Large intestine (tissue), 1 donor: ENCODE measurements around the gene BRD8. TPM values are rescaled to one million over a fixed set of nuclear protein-coding genes. Genes with fewer than 3 reads are reported as not detected.

Experiments
- polyA plus RNA-seq: library from polyadenylated mRNA; unstranded; fragments of 120-200 nt; gene quantifications from one replicate; pipeline ENCODE4 v1.2.1, GENCODE V29; 2013

The BRD8 gene
- polyA plus RNA-seq, 1 donor = 88.3 TPM

Other genes with a start within 250 kb of the BRD8 start
- gene FAM13B, start 145.6 kb downstream of the BRD8 start, polyA plus RNA-seq = 23.5 TPM
- gene WNT8A, start 94.6 kb downstream of the BRD8 start, polyA plus RNA-seq = not detected
- gene NME5, start 39.2 kb downstream of the BRD8 start, polyA plus RNA-seq = 2.8 TPM
- gene KIF20A, start 482 bp upstream of the BRD8 start, polyA plus RNA-seq = 13.8 TPM
- 35.7 TPM for gene CDC23, start 34.7 kb upstream of the BRD8 start, polyA plus RNA-seq
- gene GFRA3, start 96.0 kb upstream of the BRD8 start, polyA plus RNA-seq = 6.9 TPM
- 4.5 TPM for gene CDC25C, start 153.2 kb upstream of the BRD8 start, polyA plus RNA-seq
- 30.6 TPM for gene FAM53C, start 159.6 kb upstream of the BRD8 start, polyA plus RNA-seq
- 61.1 TPM for gene KDM3B, start 174.1 kb upstream of the BRD8 start, polyA plus RNA-seq